ENCODE data around the gene SLC7A7. TPM values are rescaled to one million over a fixed set of nuclear protein-coding genes. Genes with fewer than 3 reads are reported as not detected.

Gene SLC7A7
- total RNA-seq, 1 donor from 2014 or later = 8.3 TPM

DNA sequence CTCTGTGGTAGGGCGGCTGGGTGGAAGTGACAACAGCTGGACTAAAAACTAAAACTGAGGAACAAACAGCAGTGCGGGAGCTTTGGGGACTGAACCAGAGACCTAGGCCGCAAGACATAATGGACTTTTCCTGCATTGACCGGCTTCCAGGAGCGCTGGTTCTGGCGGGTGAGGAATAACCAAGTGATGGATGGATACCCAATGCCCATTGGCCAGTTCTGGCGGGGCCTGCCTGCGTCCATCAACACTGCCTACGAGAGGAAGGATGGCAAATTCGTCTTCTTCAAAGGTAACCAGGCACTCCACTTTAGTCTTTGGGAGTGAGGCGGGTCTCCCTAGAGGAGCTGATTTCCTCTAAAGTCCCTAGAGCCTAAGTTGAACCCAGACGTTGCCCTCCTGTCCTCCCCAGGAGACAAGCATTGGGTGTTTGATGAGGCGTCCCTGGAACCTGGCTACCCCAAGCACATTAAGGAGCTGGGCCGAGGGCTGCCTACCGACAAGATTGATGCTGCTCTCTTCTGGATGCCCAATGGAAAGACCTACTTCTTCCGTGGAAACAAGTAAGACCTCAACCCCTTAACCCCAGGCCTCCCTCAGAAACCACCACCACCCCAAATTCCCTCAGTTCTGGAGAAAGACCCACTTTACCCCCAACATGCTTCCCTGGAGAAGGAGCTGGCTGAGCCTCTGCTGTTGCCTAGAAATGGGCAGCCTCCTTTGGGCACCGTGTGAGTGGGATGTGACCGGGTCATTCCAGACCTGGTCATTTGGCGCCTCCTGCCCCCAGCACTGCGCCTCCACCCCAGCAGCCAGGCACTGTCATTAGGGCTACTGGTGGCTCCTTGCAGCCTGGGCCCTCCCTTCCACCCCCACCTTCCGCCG lies 29.2 kb upstream of the SLC7A7 start:
- H3K4me1 Mint-ChIP-seq = peaks cover 27% of the 10 kb centered on the region
- TF ChIP-seq, protein P1, sequence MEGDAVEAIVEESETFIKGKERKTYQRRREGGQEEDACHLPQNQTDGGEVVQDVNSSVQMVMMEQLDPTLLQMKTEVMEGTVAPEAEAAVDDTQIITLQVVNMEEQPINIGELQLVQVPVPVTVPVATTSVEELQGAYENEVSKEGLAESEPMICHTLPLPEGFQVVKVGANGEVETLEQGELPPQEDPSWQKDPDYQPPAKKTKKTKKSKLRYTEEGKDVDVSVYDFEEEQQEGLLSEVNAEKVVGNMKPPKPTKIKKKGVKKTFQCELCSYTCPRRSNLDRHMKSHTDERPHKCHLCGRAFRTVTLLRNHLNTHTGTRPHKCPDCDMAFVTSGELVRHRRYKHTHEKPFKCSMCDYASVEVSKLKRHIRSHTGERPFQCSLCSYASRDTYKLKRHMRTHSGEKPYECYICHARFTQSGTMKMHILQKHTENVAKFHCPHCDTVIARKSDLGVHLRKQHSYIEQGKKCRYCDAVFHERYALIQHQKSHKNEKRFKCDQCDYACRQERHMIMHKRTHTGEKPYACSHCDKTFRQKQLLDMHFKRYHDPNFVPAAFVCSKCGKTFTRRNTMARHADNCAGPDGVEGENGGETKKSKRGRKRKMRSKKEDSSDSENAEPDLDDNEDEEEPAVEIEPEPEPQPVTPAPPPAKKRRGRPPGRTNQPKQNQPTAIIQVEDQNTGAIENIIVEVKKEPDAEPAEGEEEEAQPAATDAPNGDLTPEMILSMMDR (IDR thresholded peaks at IDR 0.05; ENCODE audit: unreplicated experiment) = no peak
- H3K9me3 Mint-ChIP-seq = no peaks in the 10 kb centered on the region
- peaks cover 37% of the 10 kb centered on the region for H3K36me3 Mint-ChIP-seq
- no peaks in the 10 kb centered on the region for H3K27me3 Mint-ChIP-seq (ENCODE audit: low read depth)
- no peak for DNase-seq (ENCODE audit: low spot score in 2 of 2, unreplicated experiment in 2 of 2)
- H3K27ac Mint-ChIP-seq = no peak overlapping the region
- H3K4me3 Mint-ChIP-seq = no peak overlapping the region

DNA sequence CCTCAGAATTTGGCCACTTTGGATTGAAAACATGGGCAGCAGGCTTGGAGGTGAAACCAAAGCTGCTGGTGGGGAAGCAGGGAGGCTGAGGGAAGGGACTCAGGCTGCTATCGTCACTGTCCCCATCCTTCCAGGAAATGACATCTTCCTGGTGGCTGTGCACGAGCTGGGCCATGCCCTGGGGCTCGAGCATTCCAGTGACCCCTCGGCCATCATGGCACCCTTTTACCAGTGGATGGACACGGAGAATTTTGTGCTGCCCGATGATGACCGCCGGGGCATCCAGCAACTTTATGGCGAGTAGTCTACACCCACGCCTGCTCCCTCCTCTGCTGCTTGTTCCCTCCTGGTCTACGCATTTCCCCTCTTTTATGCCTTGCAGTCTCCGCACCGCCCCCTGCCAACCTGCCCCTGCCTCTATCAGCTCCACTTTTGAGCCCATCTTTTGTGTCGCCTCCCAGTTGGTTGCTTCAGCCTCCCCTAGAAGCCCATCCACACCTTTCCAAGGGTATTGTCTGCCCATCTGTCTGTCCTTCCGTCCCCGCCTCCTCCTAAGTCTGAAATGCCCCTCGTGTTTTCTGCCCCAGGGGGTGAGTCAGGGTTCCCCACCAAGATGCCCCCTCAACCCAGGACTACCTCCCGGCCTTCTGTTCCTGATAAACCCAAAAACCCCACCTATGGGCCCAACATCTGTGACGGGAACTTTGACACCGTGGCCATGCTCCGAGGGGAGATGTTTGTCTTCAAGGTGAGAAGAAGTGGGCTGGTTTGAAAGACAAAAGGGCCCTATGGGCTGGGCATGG lies 28.1 kb upstream of the SLC7A7 start:
- H3K9me3 Mint-ChIP-seq = no peaks in the 10 kb centered on the region
- peaks cover 37% of the 10 kb centered on the region for H3K36me3 Mint-ChIP-seq
- no peak overlapping the region for H3K27ac Mint-ChIP-seq

DNA sequence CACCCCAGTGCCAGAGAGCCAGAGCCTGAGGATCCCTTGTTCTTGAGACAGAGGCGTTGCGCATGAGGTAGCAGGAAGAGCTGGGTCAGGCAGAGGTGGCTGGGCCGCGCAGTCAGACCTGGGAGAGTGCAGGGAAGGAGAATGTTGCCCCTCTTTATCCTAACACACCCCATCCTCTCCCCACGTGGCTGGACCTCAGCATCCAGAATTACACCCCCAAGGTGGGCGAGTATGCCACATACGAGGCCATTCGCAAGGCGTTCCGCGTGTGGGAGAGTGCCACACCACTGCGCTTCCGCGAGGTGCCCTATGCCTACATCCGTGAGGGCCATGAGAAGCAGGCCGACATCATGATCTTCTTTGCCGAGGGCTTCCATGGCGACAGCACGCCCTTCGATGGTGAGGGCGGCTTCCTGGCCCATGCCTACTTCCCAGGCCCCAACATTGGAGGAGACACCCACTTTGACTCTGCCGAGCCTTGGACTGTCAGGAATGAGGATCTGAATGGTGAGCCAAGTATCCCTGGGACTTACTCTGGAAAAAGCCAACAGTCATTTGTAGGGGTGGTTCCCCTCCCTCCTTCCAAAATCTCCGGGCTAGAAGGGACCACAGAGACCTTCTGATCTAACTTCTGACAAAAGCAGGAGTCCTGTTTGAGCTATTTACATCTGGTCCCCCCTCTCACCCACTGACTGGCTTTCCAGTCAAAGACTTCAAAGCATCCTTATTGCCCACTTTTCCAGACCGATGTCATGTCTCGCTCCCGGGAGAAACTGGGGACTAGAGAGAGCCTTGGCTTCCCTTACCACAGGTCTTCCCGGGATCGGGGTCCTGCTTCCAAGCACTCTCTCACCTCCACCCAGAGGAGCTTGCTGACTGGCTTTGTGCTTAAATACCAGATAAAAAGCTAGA lies 27.2 kb upstream of the SLC7A7 start:
- DNase-seq (ENCODE audit: low spot score in 2 of 2, unreplicated experiment in 2 of 2) = no peak

More for the DNA sequence above, 28.1 kb upstream of the SLC7A7 start:
- TF ChIP-seq, protein P1 (IDR thresholded peaks at IDR 0.05; ENCODE audit: unreplicated experiment) = no peak
- Mint-ChIP-seq H3K27me3 (ENCODE audit: low read depth) (no peaks in the 10 kb centered on the region), H3K4me3 (no peak overlapping the region), H3K4me1 (peaks cover 28% of the 10 kb centered on the region)
- no peak for DNase-seq (ENCODE audit: low spot score in 2 of 2, unreplicated experiment in 2 of 2)

DNA sequence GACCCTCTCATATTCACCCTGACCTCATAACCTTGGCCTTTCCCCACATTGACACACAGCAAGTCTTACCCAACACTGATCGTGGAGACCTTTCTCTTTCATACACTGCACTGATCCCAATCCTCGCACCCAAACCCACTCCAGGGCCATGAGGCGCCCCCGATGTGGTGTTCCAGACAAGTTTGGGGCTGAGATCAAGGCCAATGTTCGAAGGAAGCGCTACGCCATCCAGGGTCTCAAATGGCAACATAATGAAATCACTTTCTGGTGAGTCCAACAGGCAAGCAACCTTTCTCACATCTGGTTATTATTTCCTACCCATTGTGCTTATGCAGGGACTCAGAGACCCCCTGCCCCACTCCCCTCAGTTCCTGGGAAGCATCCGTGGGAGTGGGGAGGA lies 26.5 kb upstream of the SLC7A7 start:
- H3K27me3 Mint-ChIP-seq (ENCODE audit: low read depth) = no peaks in the 10 kb centered on the region
- no peak overlapping the region for H3K27ac Mint-ChIP-seq
- peaks cover 37% of the 10 kb centered on the region for H3K36me3 Mint-ChIP-seq
- no peak overlapping the region for H3K4me3 Mint-ChIP-seq
- TF ChIP-seq, protein P1 (IDR thresholded peaks at IDR 0.05; ENCODE audit: unreplicated experiment) = no peak
- H3K9me3 Mint-ChIP-seq = no peaks in the 10 kb centered on the region
- no peak for DNase-seq (ENCODE audit: low spot score in 2 of 2, unreplicated experiment in 2 of 2)
- H3K4me1 Mint-ChIP-seq = peaks cover 24% of the 10 kb centered on the region

More for the DNA sequence above, 27.2 kb upstream of the SLC7A7 start:
- TF ChIP-seq, protein P1 (IDR thresholded peaks at IDR 0.05; ENCODE audit: unreplicated experiment) = no peak
- Mint-ChIP-seq H3K4me3 (no peak overlapping the region), H3K36me3 (peaks cover 37% of the 10 kb centered on the region), H3K27me3 (ENCODE audit: low read depth) (no peaks in the 10 kb centered on the region), H3K4me1 (peaks cover 26% of the 10 kb centered on the region), H3K27ac (no peak overlapping the region), H3K9me3 (no peaks in the 10 kb centered on the region)

DNA sequence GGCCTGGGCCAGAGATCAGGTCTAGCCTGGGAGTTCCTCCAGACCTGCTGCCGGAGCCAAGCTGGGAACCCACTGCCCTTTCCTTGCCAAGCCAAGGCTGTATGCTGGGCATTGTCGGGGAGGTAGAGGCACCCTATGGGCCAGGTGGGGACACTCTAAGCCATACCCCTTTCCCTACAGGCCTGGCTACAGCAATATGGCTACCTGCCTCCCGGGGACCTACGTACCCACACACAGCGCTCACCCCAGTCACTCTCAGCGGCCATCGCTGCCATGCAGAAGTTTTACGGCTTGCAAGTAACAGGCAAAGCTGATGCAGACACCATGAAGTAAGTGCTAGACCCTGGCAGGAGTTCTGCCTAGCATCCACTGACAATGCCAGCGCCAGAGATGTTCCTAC lies 26.1 kb upstream of the SLC7A7 start:
- TF ChIP-seq, protein P1 (IDR thresholded peaks at IDR 0.05; ENCODE audit: unreplicated experiment) = no peak
- H3K4me3 Mint-ChIP-seq = no peak overlapping the region
- no peaks in the 10 kb centered on the region for H3K9me3 Mint-ChIP-seq
- H3K36me3 Mint-ChIP-seq = peaks cover 36% of the 10 kb centered on the region
- no peak for DNase-seq (ENCODE audit: low spot score in 2 of 2, unreplicated experiment in 2 of 2)
- no peak overlapping the region for H3K27ac Mint-ChIP-seq
- no peaks in the 10 kb centered on the region for H3K27me3 Mint-ChIP-seq (ENCODE audit: low read depth)
- peaks cover 23% of the 10 kb centered on the region for H3K4me1 Mint-ChIP-seq
